HCEC 1CT (cell line): ENCODE results near the gene FBXO38.

ENCODE experiments used
- DNase-seq: peaks from one replicate; pipeline ENCODE4 v3.0.0-alpha.2; 2017

FBXO38 gene

GRCh38 chr5:148384380-148384737 is 601 bp downstream of the FBXO38 start:
- no peak for DNase-seq

- no peak for DNase-seq
Observed at GRCh38 chr5:148385094-148385493, 1.3 kb downstream of the FBXO38 start.

- DNase-seq, result peak; percentile 23
Observed at GRCh38 chr5:148386041-148386440, 2.3 kb downstream of the FBXO38 start.

- DNase-seq, result peak; percentile 91
Observed at GRCh38 chr5:148387325-148387724, 3.6 kb downstream of the FBXO38 start.

GRCh38 chr5:148388696-148389095 is 4.9 kb downstream of the FBXO38 start:
- DNase-seq, result no peak

- no peak for DNase-seq
Observed at GRCh38 chr5:148390914-148391313, 7.2 kb downstream of the FBXO38 start.

GRCh38 chr5:148391422-148391821 is 7.7 kb downstream of the FBXO38 start:
- no peak for DNase-seq

GRCh38 chr5:148393390-148393741 is 9.6 kb downstream of the FBXO38 start:
- DNase-seq, result no peak

GRCh38 chr5:148394587-148395019 is 10.8 kb downstream of the FBXO38 start:
- DNase-seq, result no peak

- no peak for DNase-seq
Observed at GRCh38 chr5:148395031-148395430, 11.3 kb downstream of the FBXO38 start.

GRCh38 chr5:148397968-148398595 is 14.3 kb downstream of the FBXO38 start:
- no peak for DNase-seq

- no peak for DNase-seq
Observed at GRCh38 chr5:148398698-148399121, 15.0 kb downstream of the FBXO38 start.

- DNase-seq, result peak; percentile 66
Observed at GRCh38 chr5:148401604-148402003, 17.8 kb downstream of the FBXO38 start.

- no peak for DNase-seq
Observed at GRCh38 chr5:148403344-148403743, 19.6 kb downstream of the FBXO38 start.

GRCh38 chr5:148406406-148406805 is 22.6 kb downstream of the FBXO38 start:
- no peak for DNase-seq

GRCh38 chr5:148408092-148408491 is 24.3 kb downstream of the FBXO38 start:
- no peak for DNase-seq

- no peak for DNase-seq
Observed at GRCh38 chr5:148412124-148412523, 28.4 kb downstream of the FBXO38 start.

- no peak for DNase-seq
Observed at GRCh38 chr5:148414833-148415232, 31.1 kb downstream of the FBXO38 start.

- DNase-seq, result no peak
Observed at GRCh38 chr5:148416416-148416815, 32.7 kb downstream of the FBXO38 start.

GRCh38 chr5:148416921-148417320 is 33.2 kb downstream of the FBXO38 start:
- no peak for DNase-seq

GRCh38 chr5:148418511-148418910 is 34.8 kb downstream of the FBXO38 start:
- no peak for DNase-seq

- no peak for DNase-seq
Observed at GRCh38 chr5:148421661-148422060, 37.9 kb downstream of the FBXO38 start.

- no peak for DNase-seq
Observed at GRCh38 chr5:148425808-148426207, 42.0 kb downstream of the FBXO38 start.

- no peak for DNase-seq
Observed at GRCh38 chr5:148426514-148426913, 42.8 kb downstream of the FBXO38 start.

GRCh38 chr5:148427370-148428042 is 43.7 kb downstream of the FBXO38 start:
- no peak for DNase-seq
